Prostate gland (tissue), 2 donors: ENCODE data around the gene REG4.

Source experiments
- CTCF ChIP-seq, 4 experiments: fragments of 200-600 bp in 2 of 4; fragments of 450-650 bp in 2 of 4; sonication (generic) in 2 of 4; IDR thresholded peaks; 1 replicate in 3 of 4; 2 replicates in 1 of 4; pipeline ENCODE4 v1.5.1; 2016 to 2019; ENCODE audit warnings: antibody characterized with exemption in 4 of 4, mild to moderate bottlenecking in 2 of 4, moderate library complexity in 2 of 4
- POLR2A ChIP-seq: fragments of 450-650 bp; IDR thresholded peaks from one replicate; pipeline ENCODE4 v1.6.1; 2016; ENCODE audit warnings: antibody characterized with exemption, mild to moderate bottlenecking
- POLR2AphosphoS5 ChIP-seq: sonication (generic); formaldehyde crosslinking; IDR thresholded peaks from one replicate; pipeline ENCODE4 v1.6.1; 2017; ENCODE audit warnings: antibody characterized with exemption

- TF ChIP-seq POLR2A (no peak), CTCF (IDR thresholded peaks at IDR 0.05) (no peak), POLR2AphosphoS5 (no peak)
These were observed 23.5 kb downstream of the REG4 start for GRCh38 chr1:119787776-119788175.
